RCC 7860 (cell line): Measurements from ENCODE around the gene CDH20.
A peak's percentile ranks its signal among the peaks of the same experiment; 100 is the strongest.

Source experiments
- DNase-seq: peaks from one replicate; pipeline ENCODE4 v3.0.0-alpha.2; 2015; ENCODE audit warnings: low spot score
- FAIRE-seq: peaks from 2 replicates; lab custom pipeline; 2012; peaks lifted over from hg19 to GRCh38; lab: Jason Lieb, UNC

CDH20 gene

DNA sequence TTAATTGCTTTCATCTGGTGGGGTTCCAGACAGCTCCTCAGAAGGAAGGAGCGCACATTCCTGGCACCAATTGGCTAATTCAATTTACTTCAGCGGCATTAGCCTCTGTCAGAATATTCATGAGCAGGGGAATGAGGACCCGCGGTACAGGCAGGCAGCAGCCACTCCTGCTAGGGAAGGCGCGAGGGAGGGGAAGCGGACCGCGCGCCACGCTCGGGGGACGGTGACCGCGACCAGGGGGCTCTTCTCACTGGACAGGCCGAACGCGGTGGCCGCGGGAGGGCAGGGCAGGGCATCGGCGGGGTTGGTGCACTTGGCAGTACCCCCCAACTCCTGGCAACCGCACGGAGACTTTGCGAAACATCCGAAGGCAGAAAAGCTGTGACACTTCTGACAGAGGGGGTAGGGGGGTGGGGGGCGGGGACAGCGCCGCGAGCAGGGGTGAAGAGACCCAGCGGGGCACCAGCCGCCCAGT lies at the start of gene CDH20:
CDH20 (plus strand) TSS at position 160 of the 475 bp plus-strand sequence.
- FAIRE-seq = no peak
- no peak for DNase-seq

DNA sequence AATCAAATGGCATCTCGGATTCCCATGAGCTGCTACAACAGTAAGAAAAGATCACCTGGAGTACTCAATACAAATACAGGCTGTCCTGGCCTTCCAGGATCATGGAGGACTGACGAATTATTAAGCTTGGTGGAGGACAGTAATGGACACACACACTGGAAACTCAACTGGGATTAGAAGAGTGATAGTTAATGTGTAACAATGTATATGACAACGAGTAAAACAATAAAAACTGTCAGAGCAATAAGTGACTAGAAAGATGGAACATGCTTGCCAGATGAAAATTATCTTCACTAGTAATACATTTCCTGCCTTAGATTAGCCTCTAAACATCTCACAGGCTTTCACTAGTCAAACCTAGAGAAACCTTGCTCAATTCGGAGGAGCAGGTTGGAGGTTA lies 49.2 kb upstream of the CDH20 start:
- FAIRE-seq = no peak

DNA sequence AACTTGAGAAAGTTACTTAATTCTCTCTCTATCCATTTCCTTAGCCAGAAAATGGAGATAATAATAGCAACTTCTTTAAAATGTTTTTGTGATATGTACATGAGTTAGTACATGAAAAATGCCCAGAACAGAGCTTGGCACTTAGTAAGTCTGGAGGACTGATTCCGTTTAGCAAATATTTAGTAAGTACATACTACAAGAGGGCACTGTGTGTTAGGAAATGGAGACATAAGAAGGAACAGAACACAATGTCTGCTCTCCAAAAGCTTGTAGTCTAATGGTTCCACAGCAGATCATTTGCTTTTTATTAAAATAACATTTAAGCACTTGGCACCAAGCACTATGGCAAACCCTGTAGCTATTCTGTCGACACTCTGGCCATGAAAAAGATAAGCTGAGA lies 47.5 kb upstream of the CDH20 start:
- no peak for FAIRE-seq
- DNase-seq = no peak

More for the DNA sequence above, 49.2 kb upstream of the CDH20 start:
- DNase-seq = no peak

DNA sequence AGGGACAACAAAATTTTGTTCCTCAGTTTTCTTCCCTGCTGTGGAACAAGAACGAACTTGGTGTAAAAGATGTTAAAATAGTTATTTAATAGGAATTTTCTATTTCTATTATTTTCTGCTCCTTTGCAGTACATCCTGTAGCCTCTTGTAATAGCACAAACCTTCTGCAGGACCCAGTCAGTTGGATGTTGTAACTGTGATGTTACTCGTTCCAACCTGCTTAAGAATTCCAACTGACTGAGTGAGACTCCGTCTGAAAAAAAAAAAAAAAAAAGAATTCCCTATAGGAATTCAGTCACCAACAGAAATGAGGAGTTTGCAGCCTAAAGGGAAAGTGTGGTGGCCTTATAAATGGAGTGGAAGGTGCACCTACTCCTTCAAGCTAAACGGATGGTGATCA lies 46.4 kb upstream of the CDH20 start:
- no peak for FAIRE-seq
- DNase-seq = no peak

DNA sequence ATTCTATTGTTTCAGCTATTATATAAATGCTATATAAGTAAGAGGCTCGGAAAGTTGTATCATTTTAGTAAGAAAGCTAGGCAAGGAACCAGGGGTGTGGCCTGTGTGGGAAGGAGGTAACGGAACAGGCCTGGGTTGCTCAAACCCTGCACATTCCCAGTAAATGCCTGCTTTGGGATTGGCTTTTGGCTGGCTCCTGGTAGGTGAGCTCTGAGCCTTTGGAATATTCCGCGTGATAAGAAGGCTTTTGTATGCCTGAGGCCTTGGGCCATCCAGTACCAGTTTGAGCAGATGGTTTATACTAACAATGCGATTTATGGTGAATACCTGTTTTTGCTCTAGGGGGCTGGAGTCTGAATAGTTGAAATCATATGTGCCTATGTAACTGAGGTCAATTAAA lies 42.6 kb upstream of the CDH20 start:
- FAIRE-seq (no peak), DNase-seq (no peak)

DNA sequence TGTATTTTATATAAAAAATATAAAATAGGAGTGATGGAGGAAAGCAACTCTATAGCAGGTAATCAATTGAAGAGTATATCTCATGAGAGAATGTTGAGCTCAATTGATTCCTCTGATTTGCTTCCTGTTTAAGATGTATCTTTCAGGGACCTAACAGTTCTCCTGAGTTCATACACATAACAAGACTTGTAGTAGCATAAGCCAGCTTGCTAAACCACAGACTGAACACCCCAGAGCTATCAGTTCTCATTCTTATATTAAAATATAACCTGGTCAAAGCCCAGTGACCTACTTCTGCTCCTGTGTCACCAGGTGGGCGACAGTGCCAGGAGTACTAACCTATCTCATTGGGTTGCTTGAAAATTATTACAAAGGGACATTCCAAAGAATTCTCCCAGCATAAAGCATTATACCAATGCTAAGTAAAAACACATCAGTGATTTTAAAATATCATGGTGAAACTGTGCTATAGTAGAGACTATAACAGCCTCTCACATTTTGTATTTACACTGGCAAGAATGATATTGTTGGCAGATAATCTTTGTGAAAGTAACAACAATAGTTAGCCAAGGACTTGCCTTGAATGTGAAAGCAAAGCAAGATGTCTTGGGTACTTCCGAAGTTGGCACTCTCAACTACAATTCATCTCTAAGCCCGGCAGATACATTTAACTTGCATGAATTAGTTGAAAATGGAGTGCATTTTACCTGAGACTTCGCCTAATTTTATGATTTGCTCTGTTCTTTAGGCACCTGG lies 40.8 kb upstream of the CDH20 start:
- FAIRE-seq = no peak
- DNase-seq = no peak

DNA sequence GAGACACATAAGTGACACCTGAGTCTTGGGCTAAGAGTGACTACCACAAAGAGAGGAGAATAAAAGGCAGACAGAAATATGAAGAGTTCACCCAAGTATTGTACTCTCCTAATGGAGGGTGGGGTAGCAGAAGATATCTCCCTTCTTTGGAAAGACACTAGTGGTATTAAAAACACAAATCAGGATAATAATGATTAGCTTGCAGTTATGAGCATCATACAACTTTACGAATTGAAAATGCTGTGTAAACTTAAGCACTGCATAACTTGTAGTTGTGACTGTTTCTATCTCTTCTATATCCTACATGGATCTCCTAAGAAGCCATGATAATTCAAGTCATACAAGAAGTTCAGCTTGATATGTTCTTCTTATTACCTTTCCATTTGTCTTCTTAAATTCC lies 38.1 kb upstream of the CDH20 start:
- DNase-seq = no peak
- FAIRE-seq = no peak

DNA sequence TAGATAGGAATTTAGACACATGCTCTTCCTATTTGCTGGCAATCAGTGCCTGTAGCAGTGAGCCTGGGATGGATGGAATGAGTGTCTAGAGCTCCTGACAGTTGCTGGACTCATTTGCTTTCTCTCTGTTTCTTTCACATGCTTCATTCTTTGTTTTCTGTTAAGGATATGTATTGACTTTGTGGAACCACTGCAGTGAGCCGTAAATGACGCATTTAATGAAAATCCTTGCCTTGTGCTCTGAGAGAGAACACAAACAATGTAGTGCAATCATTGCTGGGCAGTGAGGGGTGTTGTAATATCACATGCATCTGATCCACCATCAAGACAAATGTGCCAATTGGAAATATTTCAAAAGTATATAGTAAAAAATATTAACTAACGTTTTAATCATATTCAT lies 25.2 kb upstream of the CDH20 start:
- no peak for FAIRE-seq
- DNase-seq = no peak

DNA sequence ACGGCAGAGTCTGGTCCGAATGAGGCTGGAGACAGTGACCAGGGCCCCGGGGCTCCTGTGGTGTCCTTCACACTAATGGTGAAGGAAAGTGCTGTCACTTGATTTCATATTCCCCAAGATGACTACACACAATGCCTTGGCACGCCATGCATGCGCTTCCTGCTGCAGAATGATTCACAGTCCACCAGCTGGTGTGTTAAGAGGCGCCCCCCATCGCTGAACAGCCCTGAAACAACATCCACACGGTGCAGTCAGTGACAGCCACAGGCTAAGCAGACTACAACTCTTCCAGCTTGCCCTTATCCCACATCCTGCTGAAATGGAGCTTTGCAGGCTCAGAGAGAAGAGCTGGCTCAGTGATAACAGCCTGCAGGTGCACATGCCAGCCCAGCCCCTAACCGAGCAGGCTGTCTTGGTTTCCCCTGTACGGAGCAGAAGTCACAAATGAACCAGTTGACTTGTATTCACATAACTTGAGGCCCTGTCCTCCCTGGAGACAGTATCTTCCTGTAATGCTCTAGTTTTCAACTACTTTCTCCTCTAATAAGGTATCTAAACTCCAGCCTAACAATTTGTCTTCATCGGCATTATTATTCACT lies 24.3 kb upstream of the CDH20 start:
- FAIRE-seq (no peak), DNase-seq (no peak)

DNA sequence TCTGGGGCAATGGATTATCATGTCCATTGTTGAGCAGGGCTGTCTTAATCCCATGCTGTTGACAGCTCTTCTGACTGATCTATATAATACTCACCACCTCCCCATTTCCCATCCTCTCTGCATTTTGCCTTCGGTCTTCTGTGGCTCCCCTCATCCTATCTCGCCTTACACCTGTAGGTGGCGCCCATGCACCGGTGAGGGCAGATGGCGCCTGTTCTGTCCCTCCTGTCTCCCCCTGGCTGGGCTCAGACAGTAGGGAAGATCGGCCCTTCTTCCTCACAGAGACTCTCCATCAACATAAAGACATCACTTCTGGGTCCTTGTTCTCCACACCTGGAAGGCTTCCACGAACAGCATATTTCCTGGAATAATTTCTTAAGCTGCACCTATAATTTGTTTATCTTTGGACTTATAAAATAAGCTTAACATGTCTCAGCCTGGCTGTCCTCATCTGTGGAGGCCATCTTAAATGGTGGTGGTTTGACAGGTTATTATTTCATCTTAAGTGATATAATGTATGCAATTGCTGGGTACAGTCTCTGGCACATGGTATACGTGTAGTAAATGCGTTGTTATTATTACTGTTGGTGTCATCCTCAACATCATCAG lies 10.9 kb upstream of the CDH20 start:
- peak; percentile 18 for DNase-seq
- FAIRE-seq = no peak

DNA sequence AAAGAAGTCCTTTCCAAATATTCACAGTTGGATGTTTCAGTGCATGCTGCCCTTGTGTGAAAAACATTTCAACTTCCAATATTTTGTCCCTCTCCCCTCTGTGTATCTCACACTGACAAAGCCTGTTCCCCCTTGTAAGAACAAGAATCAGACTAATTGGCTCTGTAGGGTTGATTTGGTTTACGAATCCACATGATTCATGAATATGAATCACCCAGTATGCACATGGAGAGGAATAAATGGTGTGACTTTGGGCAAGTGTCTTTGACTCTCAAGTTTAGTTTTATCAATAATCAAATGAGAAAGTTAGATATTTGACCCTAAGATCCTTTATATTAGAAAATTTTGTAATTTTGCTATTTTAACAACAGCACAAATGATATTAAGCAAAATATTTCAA lies 9.3 kb upstream of the CDH20 start:
- FAIRE-seq (no peak), DNase-seq (no peak)

DNA sequence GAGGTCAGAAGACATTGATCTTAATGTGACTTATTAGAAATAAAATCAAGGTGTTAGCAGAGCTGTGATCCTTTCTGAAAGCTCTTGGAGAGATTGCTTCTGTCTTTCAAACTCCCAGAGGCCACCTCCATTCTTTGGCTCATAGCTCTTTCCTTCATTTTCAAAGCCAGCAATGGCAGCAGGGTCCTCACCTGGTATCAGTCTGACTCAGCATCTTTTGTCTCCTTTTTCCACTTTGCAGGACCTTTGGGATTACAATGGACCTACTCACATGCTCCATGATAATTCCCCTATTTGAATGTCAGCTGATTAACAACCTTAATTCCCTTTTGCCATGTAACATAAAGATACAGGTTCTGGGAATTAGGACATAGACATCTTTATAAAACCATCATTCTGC lies 6.8 kb upstream of the CDH20 start:
- DNase-seq (no peak), FAIRE-seq (no peak)

DNA sequence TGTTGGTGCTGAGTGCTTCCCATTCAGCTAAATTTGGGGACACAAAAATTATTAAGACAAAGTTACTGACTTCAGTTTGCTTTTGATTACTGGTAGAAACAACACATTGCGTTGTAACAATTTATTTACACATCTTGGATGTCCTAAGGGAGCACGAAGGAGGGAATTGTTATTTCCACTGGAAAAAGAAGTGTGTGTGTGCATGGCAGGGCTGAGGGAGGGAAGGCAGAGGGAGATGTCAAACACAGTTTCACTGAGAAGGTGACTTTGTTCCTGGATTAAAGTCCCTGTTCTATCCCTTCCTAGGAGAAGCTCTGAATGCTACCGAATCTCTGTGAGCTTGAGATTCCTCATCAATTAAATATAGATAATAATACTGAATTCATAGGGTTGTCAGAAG lies 3.8 kb upstream of the CDH20 start:
- DNase-seq (no peak), FAIRE-seq (no peak)

DNA sequence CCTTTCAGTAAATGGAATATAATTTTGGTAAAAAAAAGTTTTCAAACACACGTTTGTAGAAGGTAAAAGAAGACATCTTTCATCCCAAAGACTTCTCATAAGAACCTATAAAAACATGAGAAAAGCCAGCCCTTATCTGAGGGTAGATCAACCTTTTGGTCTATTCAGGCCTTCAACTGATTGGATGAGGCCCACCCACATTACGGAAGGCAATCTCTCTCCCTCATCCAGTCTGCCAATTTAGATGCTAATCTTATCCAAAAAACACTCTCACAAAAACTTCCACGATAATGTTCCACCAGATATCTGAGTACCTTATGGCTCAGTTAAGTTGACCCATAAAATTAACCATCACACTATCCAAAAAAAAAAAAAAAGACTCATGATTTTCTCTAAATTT lies 2.2 kb upstream of the CDH20 start:
- FAIRE-seq = no peak
- no peak for DNase-seq

DNA sequence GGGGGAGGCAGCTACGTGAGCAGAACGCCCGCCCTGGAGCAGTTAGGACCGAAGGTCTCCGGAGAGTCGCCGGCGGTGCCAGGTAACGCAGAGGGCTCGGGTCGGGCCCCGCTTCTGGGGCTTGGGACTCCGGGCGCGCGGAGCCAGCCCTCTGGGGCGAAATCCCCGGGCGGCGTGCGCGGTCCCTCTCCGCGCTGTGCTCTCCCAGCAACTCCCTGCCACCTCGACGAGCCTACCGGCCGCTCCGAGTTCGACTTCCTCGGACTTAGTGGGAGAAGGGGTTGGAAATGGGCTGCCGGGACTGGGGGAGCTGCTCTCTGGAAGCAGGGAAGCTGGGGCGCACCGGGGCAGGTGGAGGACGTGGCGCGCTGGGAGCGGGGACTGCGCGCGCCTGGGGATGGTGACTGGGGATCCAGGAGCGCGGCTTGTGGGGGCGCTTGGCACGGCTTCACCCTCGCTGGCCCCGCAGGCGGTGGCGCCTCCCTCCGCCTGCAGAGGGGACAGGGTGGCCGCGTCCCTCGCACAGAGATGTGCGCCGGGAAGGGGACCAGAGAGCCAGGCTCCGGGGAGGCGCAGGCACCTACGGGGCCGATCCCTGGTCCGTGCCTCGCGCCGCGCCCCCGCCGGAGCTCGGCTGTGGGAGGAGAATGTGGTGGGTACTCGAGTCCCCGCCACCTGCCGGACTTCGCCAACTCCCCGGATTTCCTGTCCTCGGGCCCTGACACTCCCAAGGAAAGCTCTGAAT lies 688 bp downstream of the CDH20 start:
- no peak for DNase-seq
- FAIRE-seq = no peak

DNA sequence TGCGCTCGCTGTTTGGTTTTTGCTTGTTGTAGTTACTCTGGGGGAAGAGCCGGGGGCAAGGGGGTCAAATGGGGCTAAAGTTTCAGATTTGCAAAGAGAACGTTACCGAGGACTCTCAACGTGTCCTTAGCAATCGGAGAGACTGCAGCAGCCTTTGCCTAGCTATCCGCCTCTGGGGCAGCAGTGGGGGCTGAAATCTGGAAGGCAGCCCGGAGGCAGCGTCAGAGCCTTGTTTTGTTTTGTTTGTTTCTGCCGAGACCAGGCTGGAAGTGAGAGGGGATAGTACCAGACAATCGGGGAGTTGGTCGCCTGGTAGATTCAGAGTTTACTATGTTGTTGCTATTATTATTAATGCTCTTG lies 1.2 kb downstream of the CDH20 start:
- FAIRE-seq = no peak
- no peak for DNase-seq

DNA sequence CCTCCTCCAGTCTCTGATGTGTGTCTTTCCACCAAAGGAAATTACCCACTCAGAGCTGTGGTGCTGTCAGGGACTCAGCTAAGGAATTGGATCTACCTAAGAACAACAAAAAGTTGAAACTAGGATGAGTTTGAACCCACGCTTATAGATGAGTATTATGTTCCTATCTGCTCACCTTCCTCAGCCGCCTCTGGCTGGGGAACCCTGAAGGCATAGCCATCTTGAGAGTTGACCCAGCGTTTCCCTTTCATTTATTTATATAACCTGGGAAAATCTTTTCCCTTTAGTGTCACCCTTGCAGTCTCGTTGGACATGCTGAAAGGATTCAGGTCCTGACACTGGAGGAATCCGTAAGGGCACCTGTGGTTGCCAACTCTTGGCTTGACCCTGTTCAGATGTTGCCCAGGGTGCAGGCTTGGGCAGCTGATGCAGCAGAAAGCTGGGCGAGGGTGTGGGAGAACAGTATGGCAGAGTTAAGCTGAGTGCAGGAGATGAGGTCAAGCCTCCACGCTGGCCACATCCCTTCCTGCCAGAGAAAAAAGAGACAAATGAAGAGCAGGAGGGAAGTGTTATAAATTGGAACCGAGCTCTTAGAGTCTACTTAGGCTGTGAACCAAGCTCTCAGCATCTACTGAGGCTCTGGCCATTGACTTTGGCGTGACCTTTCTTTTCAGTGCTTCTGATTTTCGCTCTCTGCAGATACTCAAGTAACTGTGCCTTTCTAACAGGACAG lies 1.9 kb downstream of the CDH20 start:
- FAIRE-seq = no peak

DNA sequence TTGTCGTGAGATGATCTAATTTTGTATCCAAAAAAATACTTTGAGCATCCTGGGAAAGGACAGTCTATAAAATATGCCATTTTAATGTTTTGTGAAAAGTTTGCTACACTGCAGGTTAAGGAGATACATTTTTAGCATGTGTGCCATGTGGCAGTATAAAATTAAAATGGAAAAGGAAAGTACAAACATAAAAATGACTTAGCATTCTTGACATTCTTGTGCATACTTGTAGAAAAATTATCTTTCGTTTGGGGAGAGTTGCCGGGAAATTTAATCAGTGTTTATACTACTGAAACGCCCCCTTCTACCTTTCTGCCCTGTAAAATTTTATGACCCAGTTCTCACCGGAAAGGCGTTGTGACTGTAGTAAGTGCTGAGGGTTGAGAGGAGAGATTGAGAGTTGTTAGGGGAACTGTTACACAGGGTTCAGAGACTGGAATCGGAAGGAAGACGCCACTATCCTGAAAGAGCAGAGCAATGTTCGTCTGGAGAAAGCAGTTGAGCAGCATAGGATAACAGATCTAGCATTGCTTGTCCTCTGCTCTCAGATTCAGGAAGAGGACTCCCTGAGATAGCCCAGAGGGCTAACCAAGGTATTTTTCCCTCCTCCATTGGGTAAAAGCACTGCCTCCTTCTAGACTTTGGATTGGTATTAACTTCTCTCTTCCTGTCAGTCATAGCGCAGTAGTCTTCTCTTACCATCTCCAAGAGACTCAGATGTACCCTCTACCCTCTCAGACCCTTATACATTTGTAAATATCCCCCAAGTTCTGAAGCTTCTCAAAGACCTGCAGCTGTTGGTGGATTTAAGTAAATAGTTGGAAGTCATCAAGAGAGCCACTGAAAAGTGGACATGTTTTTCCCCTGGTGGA lies 2.7 kb downstream of the CDH20 start:
- DNase-seq (no peak), FAIRE-seq (no peak)

More for the DNA sequence above, 1.9 kb downstream of the CDH20 start:
- DNase-seq = no peak

DNA sequence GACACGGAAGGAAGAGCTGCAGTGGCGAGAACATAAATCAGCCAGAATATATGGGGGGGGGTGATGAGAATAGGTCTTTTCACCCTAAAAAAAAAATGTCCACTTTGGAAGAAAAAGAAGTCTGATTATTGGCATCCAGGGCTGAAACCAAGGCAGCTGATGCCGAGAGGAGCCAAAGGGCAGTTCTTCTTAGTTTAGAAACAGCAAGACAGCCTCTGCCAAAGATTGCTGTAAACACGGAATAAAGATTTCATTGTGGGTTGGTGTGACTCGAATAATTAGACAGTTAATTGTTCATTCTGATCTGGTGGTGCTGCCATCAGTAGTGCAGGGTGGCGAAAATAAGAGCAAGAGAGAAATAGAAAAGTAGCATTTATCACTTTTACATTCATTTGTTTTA lies 3.5 kb downstream of the CDH20 start:
- FAIRE-seq (no peak), DNase-seq (no peak)

DNA sequence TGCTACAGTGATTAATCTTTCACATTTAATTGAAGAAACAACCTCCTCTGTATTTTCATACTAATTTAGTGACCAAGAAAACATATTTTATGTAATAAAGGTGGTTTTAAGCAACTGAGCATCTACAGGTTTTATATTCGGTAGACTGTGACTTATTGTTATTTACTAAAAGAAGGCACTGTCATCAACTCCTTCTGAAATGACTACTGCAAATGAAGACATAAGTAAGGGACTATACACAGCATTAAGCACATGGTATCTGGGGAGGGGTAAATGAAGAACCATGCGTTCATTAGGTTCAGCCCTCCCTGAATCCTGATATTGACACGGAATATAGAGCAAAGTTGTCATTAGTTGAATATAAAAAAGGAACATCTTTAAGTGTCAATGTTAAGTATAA lies 4.3 kb downstream of the CDH20 start:
- DNase-seq (no peak), FAIRE-seq (no peak)
